ENCODE measurements around the gene C5orf15. TPM values are rescaled to one million over a fixed set of nuclear protein-coding genes. Genes with fewer than 3 reads are reported as not detected.

The C5orf15 gene
- total RNA-seq, 1 experiment from 2014 or later = 28.8 TPM

- ChIA-PET RAD21 (ENCODE audit: low non-redundant PET in 1 of 2, low total read pairs in 2 of 2, uncharacterized antibody in 2 of 2, unreplicated experiment in 2 of 2) (no interaction called here), CTCF (no interaction called here), POLR2A (no interaction called here)
- Histone ChIP-seq H2AFZ (ENCODE audit: low read depth, low read length, poor library complexity, severe bottlenecking) (no peak overlapping the region), H3K27ac (ENCODE audit: low read depth, low read length) (no peak overlapping the region), H3K4me2 (ENCODE audit: low read length) (no peak overlapping the region), H3K4me3 (replicated peaks in 1 of 2; ENCODE audit: low read depth in 1 of 2, low read length in 2 of 2) (no peak overlapping the region), H3K79me2 (ENCODE audit: insufficient read depth, low read length) (no peaks in the 10 kb centered on the region), H3K4me1 (ENCODE audit: control insufficient read depth in 1 of 2, insufficient read depth in 2 of 2, low read length in 2 of 2) (no peaks in the 10 kb centered on the region), H4K20me1 (ENCODE audit: insufficient read depth) (no peaks in the 10 kb centered on the region), H3K9me2 (ENCODE audit: insufficient read depth) (no peaks in the 10 kb centered on the region), H3K27me3 (ENCODE audit: insufficient read depth, low read length) (no peaks in the 10 kb centered on the region), H3K9ac (ENCODE audit: low read length) (no peak overlapping the region), H3K9me3 (ENCODE audit: control insufficient read depth in 1 of 2, insufficient read depth in 1 of 2, low read depth in 1 of 2, low read length in 2 of 2) (no peaks in the 10 kb centered on the region), H3K36me3 (ENCODE audit: control insufficient read depth in 1 of 2, insufficient read depth in 2 of 2, low read length in 2 of 2) (no peaks in the 10 kb centered on the region)
- TF ChIP-seq EZH2 (IDR thresholded peaks at IDR 0.05) (no peak), ZFX (IDR thresholded peaks at IDR 0.05) (no peak), YY1 (IDR thresholded peaks at IDR 0.05; ENCODE audit: extremely low read depth, insufficient replicate concordance, low read depth, low read length) (no peak), CBX3 (IDR thresholded peaks at IDR 0.05; ENCODE audit: low read depth) (no peak), RAD21 (IDR thresholded peaks at IDR 0.05; ENCODE audit: low read depth) (no peak), ZNF274 (IDR thresholded peaks at IDR 0.05; ENCODE audit: low read depth, low read length) (no peak), TCF7L2 (IDR thresholded peaks at IDR 0.05; ENCODE audit: borderline replicate concordance, extremely low read depth, insufficient read depth, insufficient read length) (no peak), ELF1 (IDR thresholded peaks at IDR 0.05; ENCODE audit: borderline replicate concordance, low read depth) (no peak), MAX (IDR thresholded peaks at IDR 0.05) (no peak)
- ATAC-seq (no peak), DNase-seq (ENCODE audit: low read depth, low spot score) (no peak)
- BruUV-seq (replicated peaks) = no TSS peak
- intact Hi-C loops (cut with micrococcal nuclease) = no loop called here
These were observed 19.7 kb downstream of the C5orf15 start for GRCh38 chr5:133948721-133949120.

GRCh38 chr5:133947431-133947841 lies 21.0 kb downstream of the C5orf15 start:
- Histone ChIP-seq H3K79me2 (ENCODE audit: insufficient read depth, low read length) (no peaks in the 10 kb centered on the region), H3K4me1 (ENCODE audit: control insufficient read depth in 1 of 2, insufficient read depth in 2 of 2, low read length in 2 of 2) (no peaks in the 10 kb centered on the region), H4K20me1 (ENCODE audit: insufficient read depth) (no peaks in the 10 kb centered on the region), H3K27ac (ENCODE audit: low read depth, low read length) (no peak overlapping the region), H3K36me3 (ENCODE audit: control insufficient read depth in 1 of 2, insufficient read depth in 2 of 2, low read length in 2 of 2) (no peaks in the 10 kb centered on the region), H3K9ac (ENCODE audit: low read length) (no peak overlapping the region), H3K27me3 (ENCODE audit: insufficient read depth, low read length) (no peaks in the 10 kb centered on the region), H2AFZ (ENCODE audit: low read depth, low read length, poor library complexity, severe bottlenecking) (no peak overlapping the region), H3K4me2 (ENCODE audit: low read length) (no peak overlapping the region), H3K9me2 (ENCODE audit: insufficient read depth) (no peaks in the 10 kb centered on the region), H3K9me3 (ENCODE audit: control insufficient read depth in 1 of 2, insufficient read depth in 1 of 2, low read depth in 1 of 2, low read length in 2 of 2) (no peaks in the 10 kb centered on the region), H3K4me3 (replicated peaks in 1 of 2; ENCODE audit: low read depth in 1 of 2, low read length in 2 of 2) (no peak overlapping the region)
- RAD21 ChIA-PET (ENCODE audit: low non-redundant PET in 1 of 2, low total read pairs in 2 of 2, uncharacterized antibody in 2 of 2, unreplicated experiment in 2 of 2) = no interaction called here
- intact Hi-C loops (cut with micrococcal nuclease) = no loop called here
- ATAC-seq = no peak
- POLR2A ChIA-PET = no interaction called here
- DNase-seq (ENCODE audit: low read depth, low spot score) = no peak
- CTCF ChIA-PET = no interaction called here
- TF ChIP-seq EGR1 (IDR thresholded peaks at IDR 0.05; ENCODE audit: low read depth) (no peak), POLR2AphosphoS5 (IDR thresholded peaks at IDR 0.05; ENCODE audit: low read depth, low read length) (no peak), CTCF (IDR thresholded peaks at IDR 0.05 in 2 of 3, conservative IDR thresholded peaks at IDR 0.05 in 1 of 3; ENCODE audit: borderline replicate concordance in 1 of 3, insufficient read depth in 1 of 3, low read depth in 2 of 3, low read length in 2 of 3) (no peak), POLR2A (IDR thresholded peaks at IDR 0.05; ENCODE audit: borderline replicate concordance, extremely low read depth, insufficient read depth, insufficient read length) (no peak), ZBTB33 (IDR thresholded peaks at IDR 0.05; ENCODE audit: extremely low read depth, insufficient replicate concordance, low read length) (no peak), ATF3 (IDR thresholded peaks at IDR 0.05) (no peak), JUND (IDR thresholded peaks at IDR 0.05) (no peak), EZH2phosphoT487 (IDR thresholded peaks at IDR 0.05; ENCODE audit: borderline replicate concordance) (no peak), SRF (IDR thresholded peaks at IDR 0.05; ENCODE audit: low read depth) (no peak), CBX3 (IDR thresholded peaks at IDR 0.05; ENCODE audit: low read depth) (no peak)
- no TSS peak for BruUV-seq (replicated peaks)

All from HCT116 (cell line).